SH-SY5Y (cell line): ENCODE results near the gene OR8S1.

ENCODE experiments used
- GATA2 ChIP-seq: IDR thresholded peaks from 2 replicates; pipeline ENCODE4 v1.6.1; 2011; ENCODE audit warnings: mild to moderate bottlenecking, low read depth, low read length
- GATA3 ChIP-seq: IDR thresholded peaks from 2 replicates; pipeline ENCODE4 v1.6.1; 2011; ENCODE audit warnings: low read depth, mild to moderate bottlenecking, low read length, moderate library complexity

DNA sequence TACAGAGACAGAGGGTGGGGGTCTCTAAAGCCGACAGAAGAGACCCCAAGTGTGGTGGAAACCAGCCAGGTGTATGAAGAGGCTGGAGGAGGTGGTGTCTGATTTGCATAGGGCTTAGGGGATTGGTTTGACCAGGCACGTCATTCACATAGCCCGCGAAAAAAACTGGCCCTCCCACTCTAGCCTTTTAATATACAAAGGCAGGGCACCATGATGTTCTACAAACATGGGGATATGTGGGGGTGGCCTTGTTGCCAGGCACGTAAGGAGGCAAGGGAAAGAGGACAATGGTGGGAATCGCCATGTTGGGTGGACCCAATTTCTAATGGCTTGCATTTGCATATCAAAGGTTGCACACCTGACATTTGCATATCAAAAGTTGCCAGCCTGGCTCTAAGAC lies 31.2 kb downstream of the OR8S1 start:
- no peak for TF ChIP-seq GATA2
- no peak for TF ChIP-seq GATA3
